Activated naive CD8-positive, alpha-beta T cell treated with anti-CD3 and anti-CD28 coated beads for 36 hours (primary cell): ENCODE measurements around the gene ALDOA. TPM values are rescaled to one million over a fixed set of nuclear protein-coding genes. Genes with fewer than 3 reads are reported as not detected.
A peak's percentile ranks its signal among the peaks of the same experiment; 100 is the strongest.
"Not testable (repeated sequence)": the region's sequence is repeated elsewhere in the genome, so short reads cannot be mapped to it uniquely, and the experiment has no call there.

Experiments
- DNase-seq: peaks from one replicate; pipeline ENCODE4 v3.0.0; 2021
- H3K27ac Mint-ChIP-seq: one replicate; pipeline ENCODE4 v1.8.0; 2022; ENCODE audit warnings: mild to moderate bottlenecking, moderate library complexity, mixed read lengths
- H3K27me3 Mint-ChIP-seq: one replicate; pipeline ENCODE4 v1.8.0; 2022; ENCODE audit warnings: mild to moderate bottlenecking, mixed read lengths
- H3K36me3 Mint-ChIP-seq: one replicate; pipeline ENCODE4 v1.8.0; 2021; ENCODE audit warnings: mild to moderate bottlenecking, mixed read lengths
- H3K4me1 Mint-ChIP-seq: one replicate; pipeline ENCODE4 v1.8.0; 2021; ENCODE audit warnings: mixed read lengths
- H3K4me3 Mint-ChIP-seq: one replicate; pipeline ENCODE4 v1.8.0; 2022; ENCODE audit warnings: mild to moderate bottlenecking, moderate library complexity, mixed read lengths
- H3K9me3 Mint-ChIP-seq: one replicate; pipeline ENCODE4 v1.8.0; 2022; ENCODE audit warnings: mixed read lengths
- total RNA-seq, 2 experiments: library from RNA; stranded (reverse); gene quantifications; one replicate each; pipeline ENCODE4 v1.2.3, GENCODE V29; 2021

Gene ALDOA
- total RNA-seq = 1,000 to 10,000 TPM; 2,800 to 2,893 TPM

DNA sequence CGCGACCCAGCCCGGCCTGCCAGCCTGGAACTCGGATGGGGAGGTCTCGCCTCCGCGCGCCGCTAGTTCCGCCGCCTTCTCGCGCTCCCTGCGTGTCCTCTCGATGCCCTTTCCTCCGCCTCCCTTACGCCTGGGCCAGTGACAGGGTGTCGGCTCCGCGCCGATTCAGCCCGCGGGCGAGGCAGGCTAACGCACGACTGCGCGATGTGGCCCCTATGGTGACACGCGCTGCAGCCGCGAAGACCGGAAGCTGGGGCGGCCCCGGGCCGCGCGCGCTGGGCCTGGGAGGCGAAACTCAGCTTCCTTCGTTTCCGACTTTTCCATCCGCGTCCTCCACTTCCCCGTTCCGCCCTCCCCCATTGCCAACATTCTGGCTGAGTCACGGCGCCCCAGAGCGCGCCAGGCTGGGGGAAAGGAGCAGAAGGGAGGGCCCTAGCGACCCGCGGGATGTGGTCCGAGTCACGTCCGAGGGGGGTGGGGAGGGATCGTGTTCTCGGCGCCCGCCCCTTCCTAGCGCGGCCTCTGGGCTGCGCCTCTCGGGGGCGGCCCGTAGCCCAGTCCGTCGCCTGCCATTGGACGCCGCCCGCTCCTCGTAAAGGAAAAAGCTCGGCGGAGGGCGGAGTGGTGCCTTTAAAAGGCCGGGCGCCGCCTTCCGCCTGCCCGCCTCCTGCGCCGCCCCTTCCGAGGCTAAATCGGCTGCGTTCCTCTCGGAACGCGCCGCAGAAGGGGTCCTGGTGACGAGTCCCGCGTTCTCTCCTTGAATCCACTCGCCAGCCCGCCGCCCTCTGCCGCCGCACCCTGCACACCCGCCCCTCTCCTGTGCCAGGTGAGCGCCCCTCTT, at the start of gene ALDOA:
Gene ALDOA, plus strand, starts transcription at position 659 of the 841 bp plus-strand sequence. CDS start 1,138 bp downstream, outside the sequence.
- Mint-ChIP-seq H3K27ac (peak within 1 kb of the TSS; percentile 100), H3K9me3 (no peaks in the 10 kb centered on the region), H3K4me1 (peaks cover 29% of the 10 kb centered on the region), H3K4me3 (peak within 1 kb of the TSS; percentile 99), H3K27me3 (no peaks in the 10 kb centered on the region), H3K36me3 (peaks cover 56% of the 10 kb centered on the region)
- DNase-seq = peak; percentile 99

DNA sequence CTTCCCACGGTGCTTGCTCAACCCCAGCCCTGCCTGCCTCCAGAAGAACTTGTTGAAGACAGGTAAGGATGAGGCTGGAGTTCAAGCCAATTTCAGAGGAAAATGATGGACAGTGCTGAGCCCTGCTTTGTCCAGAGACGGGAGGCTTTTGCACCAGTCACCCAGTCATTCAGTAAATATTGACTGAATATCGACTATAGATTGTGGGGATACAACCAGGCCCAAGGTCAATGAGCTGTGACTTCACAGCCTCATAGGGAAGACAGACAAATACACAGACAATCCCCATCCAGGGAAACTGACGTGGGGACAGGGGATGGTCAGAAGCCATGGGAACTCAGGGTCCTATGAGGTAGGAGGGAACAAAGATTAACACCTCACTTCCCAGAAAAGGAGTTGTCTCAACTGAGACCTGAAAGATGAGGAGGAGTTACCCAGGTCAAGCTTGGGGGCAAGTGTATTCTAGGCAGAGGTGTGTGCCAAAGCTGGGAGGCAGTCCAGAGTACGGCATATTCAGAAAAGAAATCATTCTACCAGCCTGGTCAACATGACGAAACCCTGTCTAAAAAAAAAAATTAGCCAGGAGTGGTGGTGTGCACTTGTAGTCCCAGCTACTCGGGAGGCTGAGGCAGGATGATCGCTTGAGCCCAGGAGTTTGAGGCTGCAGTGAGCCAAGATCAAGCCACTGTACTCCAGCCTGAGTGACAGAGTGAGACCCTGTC, 48.8 kb upstream of the ALDOA start:
- Mint-ChIP-seq H3K27me3 (peaks cover 22% of the 10 kb centered on the region), H3K4me1 (peaks cover 8% of the 10 kb centered on the region), H3K4me3 (no peak overlapping the region), H3K36me3 (no peaks in the 10 kb centered on the region), H3K9me3 (no peaks in the 10 kb centered on the region), H3K27ac (no peak overlapping the region)
- no peak for DNase-seq

DNA sequence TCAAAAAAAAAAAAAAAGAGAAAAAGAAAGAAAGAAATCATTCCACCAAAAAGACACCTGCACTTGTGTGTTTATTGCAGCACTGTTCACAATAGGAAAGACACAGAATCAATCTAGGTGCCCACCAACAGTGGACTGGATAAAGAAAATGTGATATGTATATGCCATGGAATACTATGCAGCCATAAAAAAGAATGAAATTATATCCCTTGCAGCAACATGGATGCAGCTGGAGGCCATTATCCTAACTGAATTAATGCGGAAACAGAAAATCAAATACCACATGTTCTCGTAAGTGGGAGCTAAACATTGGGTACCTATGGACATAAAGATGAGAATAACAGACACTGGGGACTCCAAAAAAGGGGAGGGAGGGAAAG, 48.3 kb upstream of the ALDOA start:
- H3K27ac Mint-ChIP-seq = no peak overlapping the region
- no peaks in the 10 kb centered on the region for H3K9me3 Mint-ChIP-seq
- no peak for DNase-seq
- H3K27me3 Mint-ChIP-seq = peaks cover 16% of the 10 kb centered on the region
- peaks cover 5% of the 10 kb centered on the region for H3K4me1 Mint-ChIP-seq
- no peaks in the 10 kb centered on the region for H3K36me3 Mint-ChIP-seq
- no peak overlapping the region for H3K4me3 Mint-ChIP-seq

DNA sequence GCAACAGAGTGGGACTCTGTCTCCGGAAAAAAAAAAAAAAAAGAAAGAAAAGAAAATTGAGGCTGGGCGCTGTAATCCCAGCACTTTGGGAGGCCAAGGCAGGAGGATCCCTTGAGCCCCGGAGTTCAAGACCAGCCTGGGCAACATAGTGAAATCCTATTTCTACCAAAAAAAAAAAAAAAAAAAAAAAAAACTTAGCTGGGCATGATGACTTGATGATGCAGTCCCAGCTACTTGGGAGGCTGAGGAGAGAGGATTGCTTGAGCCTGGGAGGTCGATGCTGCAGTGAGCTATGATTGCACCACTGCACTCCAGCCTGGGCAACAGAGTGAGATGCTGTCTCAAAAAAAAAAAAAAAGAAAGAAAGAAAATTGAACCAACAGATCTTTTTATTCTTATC, 47.6 kb upstream of the ALDOA start:
- not testable (repeated sequence) for H3K4me1 Mint-ChIP-seq, H3K36me3 Mint-ChIP-seq, H3K4me3 Mint-ChIP-seq, H3K9me3 Mint-ChIP-seq, DNase-seq, H3K27ac Mint-ChIP-seq
- H3K27me3 Mint-ChIP-seq = peaks cover 10% of the 10 kb centered on the region

DNA sequence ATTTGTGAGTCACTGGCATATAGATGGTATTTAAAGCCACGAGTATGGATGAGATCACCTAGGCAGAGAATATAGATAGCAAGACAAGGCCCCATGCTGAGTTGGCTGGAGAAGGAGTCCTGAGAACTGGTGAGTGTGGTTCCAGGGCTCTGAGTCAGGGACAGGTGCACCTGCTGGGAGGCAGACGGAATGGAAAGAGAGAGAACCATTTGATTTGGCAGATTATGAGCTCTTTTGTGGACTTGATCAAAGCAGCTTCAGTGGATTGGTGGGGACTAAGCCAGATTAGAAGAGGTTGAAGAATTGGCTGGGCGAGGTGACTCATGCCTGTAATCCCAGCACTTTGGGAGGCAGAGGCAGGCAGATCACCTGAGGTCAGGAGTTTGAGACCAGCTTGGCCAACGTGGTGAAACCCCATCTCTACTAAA, 46.8 kb upstream of the ALDOA start:
- H3K4me3 Mint-ChIP-seq = no peak overlapping the region
- H3K4me1 Mint-ChIP-seq = peaks cover 5% of the 10 kb centered on the region
- H3K27ac Mint-ChIP-seq = no peak overlapping the region
- H3K9me3 Mint-ChIP-seq = no peaks in the 10 kb centered on the region
- H3K27me3 Mint-ChIP-seq = peaks cover 10% of the 10 kb centered on the region
- no peaks in the 10 kb centered on the region for H3K36me3 Mint-ChIP-seq
- no peak for DNase-seq

DNA sequence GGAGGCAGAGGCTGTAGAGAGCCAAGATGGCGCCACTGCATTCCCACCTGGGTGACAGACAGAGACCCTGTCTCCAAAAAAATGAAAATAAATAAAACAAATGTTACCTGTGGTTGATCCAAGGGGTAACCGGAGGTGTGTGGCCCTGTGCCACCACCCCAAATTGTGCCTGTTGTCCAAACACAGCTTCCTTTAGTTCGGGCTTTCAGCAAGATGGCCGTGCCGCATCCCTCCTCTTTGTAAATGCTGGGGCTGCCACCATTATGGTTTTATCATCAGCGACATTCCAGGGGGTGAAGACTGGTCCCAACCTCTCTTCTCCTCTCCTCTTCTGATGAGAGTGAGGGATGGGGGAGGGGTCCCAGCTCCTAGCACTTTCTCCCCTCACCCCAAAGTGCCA, 42.7 kb upstream of the ALDOA start, which contains the start of gene C16orf92:
Gene C16orf92, plus strand, starts transcription at position 312 of the 400 bp plus-strand sequence. CDS start 143 bp downstream, outside the sequence.
- Mint-ChIP-seq H3K36me3 (no peaks in the 10 kb centered on the region), H3K27ac (no peak within 1 kb of the TSS), H3K27me3 (peaks cover 25% of the 10 kb centered on the region), H3K4me3 (no peak within 1 kb of the TSS), H3K4me1 (peaks cover 5% of the 10 kb centered on the region), H3K9me3 (no peaks in the 10 kb centered on the region)
- DNase-seq = no peak

DNA sequence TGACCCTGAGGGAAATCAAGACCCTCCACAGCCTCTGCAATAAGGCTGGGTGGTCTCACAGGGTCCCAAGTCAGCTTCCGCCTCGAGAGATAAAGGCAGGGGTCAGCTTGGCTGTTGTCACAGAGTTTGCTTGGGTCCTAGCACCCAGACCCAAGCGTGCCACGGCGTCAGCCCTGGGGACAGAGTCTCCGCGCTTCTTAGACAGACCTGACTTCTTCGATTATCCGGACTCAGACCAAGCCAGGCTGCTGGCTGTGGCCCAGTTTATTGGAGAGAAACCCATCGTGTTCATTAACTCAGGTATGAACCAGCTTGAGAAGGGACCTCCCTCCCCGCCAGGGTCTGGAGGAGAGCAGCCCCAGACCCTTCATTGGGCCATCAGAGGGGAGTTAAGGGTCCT, 42.0 kb upstream of the ALDOA start:
- no peak for DNase-seq
- Mint-ChIP-seq H3K27me3 (peaks cover 32% of the 10 kb centered on the region), H3K9me3 (no peaks in the 10 kb centered on the region), H3K27ac (no peak overlapping the region), H3K4me1 (peaks cover 5% of the 10 kb centered on the region), H3K36me3 (no peaks in the 10 kb centered on the region), H3K4me3 (no peak overlapping the region)

DNA sequence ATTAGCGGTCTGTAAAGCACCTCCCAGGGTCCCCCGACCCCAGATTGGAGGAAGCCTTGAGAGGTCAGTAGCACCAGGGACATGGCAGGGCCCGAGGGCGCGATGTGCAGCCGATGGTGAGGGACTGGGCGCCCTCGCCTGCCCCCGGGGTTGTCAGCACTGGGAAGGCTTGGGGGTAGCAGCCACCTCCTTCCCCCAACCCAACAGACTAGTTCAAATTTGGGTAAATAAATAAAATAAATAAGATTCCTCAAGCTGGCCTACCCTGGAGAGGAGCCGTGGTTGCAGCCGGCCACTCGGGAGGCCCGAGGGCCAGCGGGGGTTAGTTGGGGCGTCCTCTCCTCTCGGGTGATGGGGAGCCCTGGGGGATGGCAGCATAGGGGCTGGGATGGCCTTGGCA, 41.1 kb upstream of the ALDOA start:
- no peak overlapping the region for H3K27ac Mint-ChIP-seq
- no peak overlapping the region for H3K4me3 Mint-ChIP-seq
- H3K9me3 Mint-ChIP-seq = no peaks in the 10 kb centered on the region
- H3K4me1 Mint-ChIP-seq = peaks cover 5% of the 10 kb centered on the region
- peaks cover 40% of the 10 kb centered on the region for H3K27me3 Mint-ChIP-seq
- no peak for DNase-seq
- no peaks in the 10 kb centered on the region for H3K36me3 Mint-ChIP-seq

DNA sequence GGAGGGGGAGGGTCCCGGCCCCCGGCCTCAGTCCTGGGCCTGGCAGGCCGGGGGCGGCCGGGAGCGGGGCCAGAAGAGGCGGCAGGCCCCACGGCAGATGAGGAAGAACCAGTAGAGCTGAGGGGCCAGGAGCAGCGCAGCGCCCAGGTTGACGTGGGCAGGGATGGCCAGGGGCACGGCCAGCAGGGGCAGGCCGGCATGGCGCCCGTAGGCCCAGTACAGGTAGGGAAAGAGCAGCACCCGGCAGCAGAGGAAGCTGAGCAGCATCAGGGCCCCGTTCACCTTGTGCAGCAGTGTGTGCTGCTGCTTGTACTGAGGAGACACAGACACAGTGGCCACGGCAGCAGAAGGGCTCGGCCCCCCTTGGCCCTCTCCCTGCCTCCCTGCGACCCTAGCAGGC, 40.4 kb upstream of the ALDOA start:
- peaks cover 7% of the 10 kb centered on the region for H3K4me1 Mint-ChIP-seq
- H3K9me3 Mint-ChIP-seq = no peaks in the 10 kb centered on the region
- no peaks in the 10 kb centered on the region for H3K36me3 Mint-ChIP-seq
- no peak overlapping the region for H3K27ac Mint-ChIP-seq
- H3K4me3 Mint-ChIP-seq = no peak overlapping the region
- no peak for DNase-seq
- H3K27me3 Mint-ChIP-seq = peaks cover 47% of the 10 kb centered on the region

DNA sequence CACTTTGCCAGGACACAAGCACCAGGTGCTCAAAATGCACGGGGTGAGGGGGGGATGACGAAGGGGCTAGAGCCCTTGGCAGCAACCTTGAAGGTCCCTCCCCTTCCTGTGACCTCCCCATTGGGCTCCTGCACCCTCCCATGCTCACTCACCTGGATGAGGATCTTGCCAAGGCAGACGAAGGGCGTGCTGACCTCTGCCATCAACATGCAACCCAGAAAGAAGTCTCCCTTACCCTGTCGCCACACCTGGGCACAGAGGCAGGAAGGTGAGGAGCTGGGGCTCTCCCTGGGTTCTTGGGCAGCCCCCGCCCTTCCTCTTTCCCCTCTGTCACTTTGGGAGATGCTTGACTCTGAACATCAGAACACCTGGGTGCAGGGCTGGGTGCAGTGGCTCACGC, 40.0 kb upstream of the ALDOA start:
- Mint-ChIP-seq H3K4me1 (peaks cover 8% of the 10 kb centered on the region), H3K27ac (no peak overlapping the region), H3K9me3 (no peaks in the 10 kb centered on the region), H3K4me3 (no peak overlapping the region), H3K27me3 (peaks cover 48% of the 10 kb centered on the region), H3K36me3 (no peaks in the 10 kb centered on the region)
- DNase-seq = no peak

DNA sequence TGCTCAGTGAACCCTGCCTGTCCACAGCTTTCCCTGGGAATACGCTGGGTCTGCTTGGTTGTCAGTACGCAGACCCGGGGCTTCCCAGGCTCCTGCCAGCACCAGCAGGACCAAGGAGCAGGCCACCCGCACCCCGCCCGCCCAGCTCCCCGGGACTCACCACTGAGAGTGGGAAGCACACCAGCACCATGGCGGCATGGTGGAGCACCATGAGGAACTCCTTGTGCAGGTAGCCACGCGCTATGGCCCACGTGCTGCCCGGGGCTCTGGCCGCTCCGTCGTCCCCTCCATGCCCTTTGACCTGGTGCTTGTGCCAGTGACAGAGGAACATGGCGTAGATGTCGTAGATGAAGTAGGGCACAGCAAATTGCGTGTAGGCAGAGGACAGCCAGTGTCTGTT, 39.1 kb upstream of the ALDOA start:
- H3K4me1 Mint-ChIP-seq = peaks cover 3% of the 10 kb centered on the region
- no peak overlapping the region for H3K27ac Mint-ChIP-seq
- no peaks in the 10 kb centered on the region for H3K9me3 Mint-ChIP-seq
- no peak for DNase-seq
- peaks cover 46% of the 10 kb centered on the region for H3K27me3 Mint-ChIP-seq
- H3K4me3 Mint-ChIP-seq = no peak overlapping the region
- H3K36me3 Mint-ChIP-seq = no peaks in the 10 kb centered on the region

DNA sequence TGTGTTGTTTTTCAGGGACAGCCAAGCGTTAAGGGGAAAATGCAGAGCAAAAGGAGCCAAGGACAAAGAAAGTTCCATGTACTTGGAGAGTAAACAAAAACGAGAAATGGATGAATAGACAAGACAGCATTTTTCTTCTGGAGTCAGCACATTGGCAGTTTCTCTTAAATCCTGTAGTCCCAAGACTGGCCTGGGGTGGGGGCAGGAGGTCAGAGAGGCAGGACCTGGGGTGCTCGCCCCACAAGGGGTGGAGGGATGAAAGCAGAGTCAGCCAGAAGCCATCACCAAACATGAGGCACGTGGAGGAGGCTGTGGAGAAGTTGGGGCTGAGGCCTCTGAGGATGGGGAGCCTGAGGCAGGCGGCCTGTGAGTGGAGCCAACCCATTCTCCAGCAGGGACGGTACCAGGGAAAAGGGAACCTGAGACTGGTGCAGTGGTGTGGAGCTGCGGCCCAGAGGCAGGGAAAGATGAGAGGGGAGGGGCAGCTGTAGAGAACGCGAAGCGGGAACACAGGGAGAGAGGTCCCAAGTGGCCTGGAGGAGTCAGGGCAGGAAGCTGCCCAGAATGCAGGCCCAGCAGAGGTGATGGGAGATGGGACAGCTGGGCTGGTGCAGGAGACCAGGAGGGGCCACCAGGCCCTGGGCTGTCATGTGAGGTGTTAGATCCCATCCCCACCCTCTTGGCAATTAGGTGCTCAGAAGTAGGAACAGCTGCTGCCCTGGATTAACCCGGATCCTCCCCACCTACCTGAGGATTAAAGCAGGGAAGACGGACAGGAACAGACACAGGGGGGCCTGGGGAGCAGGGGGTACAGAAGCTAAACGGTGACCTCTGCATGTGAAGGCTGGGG, 37.7 kb upstream of the ALDOA start:
- no peak overlapping the region for H3K4me3 Mint-ChIP-seq
- no peaks in the 10 kb centered on the region for H3K9me3 Mint-ChIP-seq
- H3K4me1 Mint-ChIP-seq = peaks cover 3% of the 10 kb centered on the region
- peaks cover 60% of the 10 kb centered on the region for H3K27me3 Mint-ChIP-seq
- H3K36me3 Mint-ChIP-seq = no peaks in the 10 kb centered on the region
- H3K27ac Mint-ChIP-seq = no peak overlapping the region
- DNase-seq = no peak

DNA sequence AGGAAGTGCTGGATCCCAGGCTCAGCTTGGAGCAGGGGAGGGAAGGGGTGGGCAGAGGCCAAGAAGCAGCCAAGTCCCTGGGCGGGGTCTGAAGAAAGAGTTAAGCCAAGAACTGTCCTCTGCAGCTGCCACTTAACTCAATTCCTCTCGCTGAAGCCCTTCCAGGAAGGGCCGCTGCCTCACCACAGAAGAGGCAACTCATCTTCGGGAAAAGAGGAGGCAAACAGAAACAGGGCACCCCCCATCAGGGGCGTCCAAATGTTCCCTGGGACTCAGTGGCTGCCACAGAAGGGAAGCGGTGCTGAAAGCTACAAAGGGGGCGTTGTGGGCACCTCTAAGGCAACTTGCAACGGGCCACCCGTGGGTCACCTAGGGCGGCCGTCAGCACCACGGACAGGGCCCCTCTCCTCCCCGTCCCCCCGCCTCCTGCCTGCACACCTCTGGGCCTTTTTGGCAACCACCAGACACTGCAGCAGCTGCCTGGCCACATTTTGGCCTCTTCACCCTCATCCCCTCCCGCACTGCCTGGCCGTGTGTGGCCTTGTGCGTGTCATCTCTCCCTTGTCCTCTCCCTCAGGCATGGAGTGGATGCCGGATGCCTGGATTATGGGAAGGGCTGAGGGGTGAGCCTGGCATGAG, 37.0 kb upstream of the ALDOA start:
- Mint-ChIP-seq H3K27me3 (peaks cover 67% of the 10 kb centered on the region), H3K4me3 (no peak overlapping the region), H3K4me1 (peaks cover 3% of the 10 kb centered on the region), H3K36me3 (no peaks in the 10 kb centered on the region), H3K9me3 (no peaks in the 10 kb centered on the region), H3K27ac (no peak overlapping the region)
- DNase-seq = peak; percentile 45

DNA sequence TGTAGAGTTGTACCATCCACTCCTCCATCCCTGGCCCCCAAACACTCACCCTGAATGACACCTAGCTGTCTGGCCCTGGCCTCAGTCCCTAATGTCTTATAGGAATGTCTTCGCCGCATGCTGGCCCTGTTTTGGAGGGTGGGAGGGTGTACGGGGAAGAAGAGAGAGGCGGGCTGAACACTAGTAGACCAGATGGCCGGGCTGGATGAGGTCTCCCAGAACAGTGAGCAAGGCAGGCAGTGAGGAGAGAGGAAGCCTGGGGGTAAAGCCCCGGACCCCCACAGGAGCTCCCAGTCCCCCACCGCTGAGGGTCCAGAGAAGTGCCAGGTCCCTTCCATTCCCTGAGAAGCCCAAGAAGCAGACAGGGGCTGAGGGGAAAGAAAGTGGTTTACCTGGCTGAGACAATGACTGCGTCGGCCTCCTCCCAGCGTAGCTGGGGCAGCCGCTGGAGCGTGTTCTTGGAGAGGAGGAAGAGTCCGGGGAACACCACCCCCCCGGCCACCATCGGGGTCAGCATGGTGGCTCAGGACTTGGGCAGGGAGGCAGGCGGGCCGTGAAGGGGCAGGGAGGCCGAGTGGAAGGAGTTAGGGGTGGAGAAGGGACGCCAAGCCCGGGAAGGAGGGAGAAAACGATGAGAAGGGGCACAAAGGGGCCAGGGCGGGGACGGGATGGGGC, 35.4 kb upstream of the ALDOA start:
- Mint-ChIP-seq H3K4me3 (peak overlapping the region; percentile 29), H3K9me3 (no peaks in the 10 kb centered on the region), H3K36me3 (no peaks in the 10 kb centered on the region), H3K4me1 (peaks cover 4% of the 10 kb centered on the region), H3K27ac (no peak overlapping the region), H3K27me3 (peaks cover 75% of the 10 kb centered on the region)
- no peak for DNase-seq
